ENCODE measurements around the gene FSIP1.

FSIP1 gene

GRCh38 chr15:39591141-39591895 is 191.3 kb downstream of the FSIP1 start:
- DNase-seq, result peak; percentile 14

DNA sequence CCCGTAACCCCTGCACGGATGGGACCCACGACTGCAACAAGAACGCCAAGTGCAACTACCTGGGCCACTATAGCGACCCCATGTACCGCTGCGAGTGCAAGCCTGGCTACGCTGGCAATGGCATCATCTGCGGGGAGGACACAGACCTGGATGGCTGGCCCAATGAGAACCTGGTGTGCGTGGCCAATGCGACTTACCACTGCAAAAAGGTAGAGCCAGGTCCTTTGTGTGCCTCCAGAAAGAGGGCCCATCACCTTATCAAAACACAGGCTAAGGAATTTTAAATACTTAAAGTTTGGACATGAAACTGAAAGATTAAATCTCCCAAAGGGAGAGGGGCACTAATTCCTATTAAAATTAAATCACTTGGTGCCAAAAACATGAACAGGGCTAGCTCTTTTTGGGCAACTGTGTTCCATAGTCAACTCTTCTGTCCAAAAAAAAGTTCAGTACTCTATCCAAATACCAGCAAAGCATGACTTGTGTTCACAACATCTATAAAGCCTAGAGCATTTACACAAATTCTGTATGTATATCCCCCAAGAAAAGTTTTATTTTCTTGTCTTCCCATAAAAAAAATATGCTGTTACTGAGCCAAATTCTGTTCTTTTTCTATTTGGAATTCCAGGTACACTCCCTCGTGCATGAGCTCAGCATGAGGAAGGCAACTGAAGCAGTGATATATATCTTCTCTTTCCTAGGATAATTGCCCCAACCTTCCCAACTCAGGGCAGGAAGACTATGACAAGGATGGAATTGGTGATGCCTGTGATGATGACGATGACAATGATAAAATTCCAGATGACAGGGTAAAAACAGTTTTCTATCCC is 192.6 kb downstream of the FSIP1 start:
- DNase-seq, result peak; percentile 14

- DNase-seq, result peak; percentile 12
Measured at GRCh38 chr15:39589193-39589814, 193.3 kb downstream of the FSIP1 start.

DNA sequence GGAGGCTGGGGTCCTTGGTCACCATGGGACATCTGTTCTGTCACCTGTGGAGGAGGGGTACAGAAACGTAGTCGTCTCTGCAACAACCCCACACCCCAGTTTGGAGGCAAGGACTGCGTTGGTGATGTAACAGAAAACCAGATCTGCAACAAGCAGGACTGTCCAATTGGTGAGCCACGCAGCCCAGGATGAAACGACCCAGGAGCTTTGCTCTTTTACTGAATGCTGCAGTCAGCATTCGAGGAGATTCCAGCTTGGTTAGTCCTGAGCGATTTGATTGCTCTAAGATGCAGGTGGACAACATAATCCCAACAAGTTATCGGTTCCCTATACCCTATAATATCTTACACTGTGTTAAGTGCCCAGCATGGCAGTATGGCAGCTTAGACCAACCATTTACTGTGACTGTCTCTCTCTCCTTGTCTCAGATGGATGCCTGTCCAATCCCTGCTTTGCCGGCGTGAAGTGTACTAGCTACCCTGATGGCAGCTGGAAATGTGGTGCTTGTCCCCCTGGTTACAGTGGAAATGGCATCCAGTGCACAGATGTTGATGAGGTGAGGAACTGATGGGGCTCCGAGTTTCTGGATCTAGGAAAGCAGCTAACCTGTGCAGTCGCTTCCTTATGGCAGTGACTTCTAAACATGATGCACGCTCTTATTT is 194.0 kb downstream of the FSIP1 start:
- DNase-seq, result peak; percentile 25

DNA sequence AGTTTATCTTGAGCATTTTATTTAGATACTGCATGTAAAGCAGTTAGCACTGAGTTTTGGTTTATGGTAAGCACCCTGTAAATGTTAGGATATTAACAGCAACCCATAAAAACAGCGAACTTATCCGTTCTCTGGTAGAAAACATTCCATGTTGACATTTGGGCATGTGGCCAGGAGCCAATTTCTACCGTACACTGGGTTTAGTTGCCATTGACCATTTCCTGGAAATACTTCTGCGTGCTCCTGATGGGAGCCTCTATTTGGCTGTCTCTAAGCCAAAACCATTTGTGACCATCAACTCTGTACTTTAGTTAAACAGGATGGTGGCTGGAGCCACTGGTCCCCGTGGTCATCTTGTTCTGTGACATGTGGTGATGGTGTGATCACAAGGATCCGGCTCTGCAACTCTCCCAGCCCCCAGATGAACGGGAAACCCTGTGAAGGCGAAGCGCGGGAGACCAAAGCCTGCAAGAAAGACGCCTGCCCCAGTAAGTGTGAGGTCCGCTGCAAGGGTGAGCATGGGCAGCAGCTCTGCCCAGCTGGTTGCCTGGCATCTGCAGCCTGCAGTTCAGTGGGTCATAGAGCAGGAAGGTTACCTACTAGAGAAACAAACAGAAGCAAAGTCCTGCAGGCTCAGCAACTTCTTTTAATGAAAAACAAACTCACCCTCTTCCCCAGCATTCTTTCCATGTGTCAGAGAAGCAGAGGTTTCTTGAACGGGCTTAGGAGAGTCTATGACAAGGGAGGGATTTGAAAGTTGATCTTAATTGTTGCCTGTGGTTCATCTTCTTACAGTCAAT is 194.7 kb downstream of the FSIP1 start:
- DNase-seq, result peak; percentile 25

DNA sequence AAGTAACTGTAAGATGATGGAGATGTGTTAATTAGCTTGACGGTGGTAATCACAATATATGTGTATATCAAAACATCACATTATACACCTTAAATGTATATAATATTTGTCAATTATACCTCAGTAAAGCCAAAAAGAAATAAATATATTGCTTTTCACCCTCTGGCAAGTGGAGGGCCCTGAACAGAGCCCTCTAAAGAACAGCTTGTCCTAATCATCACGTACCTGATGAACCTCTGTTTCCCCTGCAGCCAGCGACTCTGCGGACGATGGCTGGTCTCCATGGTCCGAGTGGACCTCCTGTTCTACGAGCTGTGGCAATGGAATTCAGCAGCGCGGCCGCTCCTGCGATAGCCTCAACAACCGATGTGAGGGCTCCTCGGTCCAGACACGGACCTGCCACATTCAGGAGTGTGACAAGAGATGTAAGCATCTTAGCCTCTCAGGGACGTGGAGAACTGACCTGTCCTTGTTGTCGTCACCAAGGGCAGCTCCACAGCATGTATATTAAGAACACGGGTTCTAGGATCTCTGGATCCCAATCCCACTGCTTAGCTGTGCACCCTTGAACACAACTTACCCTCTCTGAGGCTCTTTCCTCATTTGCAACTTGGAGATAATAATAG is 195.4 kb downstream of the FSIP1 start:
- DNase-seq, result peak; percentile 16

GRCh38 chr15:39586387-39587095 is 196.1 kb downstream of the FSIP1 start:
- peak; percentile 85 for DNase-seq

DNA sequence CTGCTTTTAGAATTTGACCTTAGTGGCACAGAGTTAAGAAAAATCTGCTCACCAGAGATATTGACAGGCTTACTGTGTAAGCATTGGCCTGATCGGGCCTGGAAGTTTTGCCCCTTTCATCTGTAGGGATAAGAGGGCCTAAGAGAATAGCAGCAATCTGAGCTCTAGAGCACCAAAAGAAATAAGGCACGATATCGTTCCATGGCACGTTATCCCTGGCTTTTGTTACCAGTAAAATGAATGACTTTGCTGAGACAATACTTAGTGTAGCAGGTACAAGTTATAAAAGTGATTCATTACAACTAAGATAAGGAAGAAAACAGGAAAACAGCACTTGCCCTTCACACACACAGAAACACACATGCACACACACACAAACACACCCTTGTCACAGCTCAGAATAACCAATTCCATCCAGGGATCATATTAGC is 196.8 kb downstream of the FSIP1 start:
- DNase-seq, result peak; percentile 19

DNA sequence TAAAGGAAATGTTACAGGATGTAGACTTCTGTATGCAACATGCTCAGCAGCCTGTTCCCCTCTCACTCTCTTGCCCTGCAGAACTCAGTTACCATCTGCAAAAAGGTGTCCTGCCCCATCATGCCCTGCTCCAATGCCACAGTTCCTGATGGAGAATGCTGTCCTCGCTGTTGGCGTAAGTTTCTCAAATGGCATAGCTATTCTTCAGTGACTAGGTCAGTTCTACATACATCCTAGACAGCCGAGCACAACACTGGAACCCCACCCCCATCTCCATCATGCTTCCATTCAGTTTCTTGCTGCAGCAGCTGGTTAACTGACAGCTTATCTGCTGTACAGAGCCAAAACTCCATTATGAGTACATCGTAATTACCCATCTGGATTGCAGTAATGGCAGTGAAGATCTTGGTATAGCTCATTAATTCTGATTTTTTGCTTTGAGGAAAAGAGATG is 197.2 kb downstream of the FSIP1 start:
- no peak for DNase-seq

GRCh38 chr15:39584662-39585388 is 197.8 kb downstream of the FSIP1 start:
- peak; percentile 28 for DNase-seq

DNA sequence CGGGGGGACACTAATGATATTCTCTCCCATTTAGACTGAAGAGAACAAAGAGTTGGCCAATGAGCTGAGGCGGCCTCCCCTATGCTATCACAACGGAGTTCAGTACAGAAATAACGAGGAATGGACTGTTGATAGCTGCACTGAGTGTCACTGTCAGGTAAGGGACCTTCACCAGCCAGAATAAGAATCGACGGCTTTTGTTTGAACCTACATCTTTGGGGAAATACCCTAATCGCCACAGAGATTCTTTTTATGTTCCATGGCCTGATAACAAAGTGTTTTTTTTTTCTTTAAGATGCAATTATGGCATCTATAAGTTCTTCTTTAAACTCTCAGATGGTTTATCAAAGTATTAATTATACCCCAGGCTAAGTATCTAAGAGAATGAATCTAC is 198.4 kb downstream of the FSIP1 start:
- no peak for DNase-seq

DNA sequence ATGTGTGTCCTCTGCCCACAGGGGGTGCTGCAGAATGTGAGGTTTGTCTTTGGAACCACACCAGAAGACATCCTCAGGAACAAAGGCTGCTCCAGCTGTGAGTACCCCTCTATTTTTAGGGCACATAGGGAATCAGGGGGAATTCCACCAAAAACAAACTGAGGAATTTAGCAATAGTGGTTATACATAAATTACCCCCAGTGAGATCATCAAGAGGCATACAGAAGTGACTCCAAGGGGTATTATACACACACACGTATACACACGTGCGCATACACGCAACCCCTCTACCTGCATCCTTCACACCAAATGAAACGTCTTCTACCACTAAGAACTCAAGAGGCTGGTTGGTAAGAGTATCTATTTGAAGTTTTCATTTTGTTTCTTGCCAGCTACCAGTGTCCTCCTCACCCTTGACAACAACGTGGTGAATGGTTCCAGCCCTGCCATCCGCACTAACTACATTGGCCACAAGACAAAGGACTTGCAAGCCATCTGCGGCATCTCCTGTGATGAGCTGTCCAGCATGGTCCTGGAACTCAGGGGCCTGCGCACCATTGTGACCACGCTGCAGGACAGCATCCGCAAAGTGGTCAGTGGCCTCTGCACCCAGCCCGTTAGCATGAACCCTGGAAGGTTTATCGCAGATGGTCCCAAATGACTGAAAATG is 198.9 kb downstream of the FSIP1 start:
- DNase-seq, result peak; percentile 72

- DNase-seq, result no peak
Measured at GRCh38 chr15:39582977-39583595, 199.6 kb downstream of the FSIP1 start.

GRCh38 chr15:39582286-39582976 is 200.2 kb downstream of the FSIP1 start:
- DNase-seq, result peak; percentile 63

DNA sequence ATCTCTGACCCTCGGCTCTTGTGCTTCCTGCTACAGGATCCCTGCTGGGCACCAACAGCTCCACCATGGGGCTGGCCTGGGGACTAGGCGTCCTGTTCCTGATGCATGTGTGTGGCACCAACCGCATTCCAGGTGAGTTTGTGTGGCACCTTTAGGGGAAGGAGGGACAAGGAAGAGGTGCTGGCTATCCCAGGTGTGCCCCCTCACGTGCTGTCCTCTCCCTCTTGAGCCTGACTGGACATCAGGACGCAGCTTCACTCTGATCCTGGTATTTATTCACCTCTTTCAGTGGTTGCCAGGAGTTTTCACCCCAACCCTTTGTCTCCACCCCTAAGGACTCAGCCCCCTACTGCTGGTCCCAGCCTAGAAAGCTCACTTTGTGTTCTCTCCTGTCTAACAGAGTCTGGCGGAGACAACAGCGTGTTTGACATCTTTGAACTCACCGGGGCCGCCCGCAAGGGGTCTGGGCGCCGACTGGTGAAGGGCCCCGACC is 200.8 kb downstream of the FSIP1 start:
- peak; percentile 65 for DNase-seq

DNA sequence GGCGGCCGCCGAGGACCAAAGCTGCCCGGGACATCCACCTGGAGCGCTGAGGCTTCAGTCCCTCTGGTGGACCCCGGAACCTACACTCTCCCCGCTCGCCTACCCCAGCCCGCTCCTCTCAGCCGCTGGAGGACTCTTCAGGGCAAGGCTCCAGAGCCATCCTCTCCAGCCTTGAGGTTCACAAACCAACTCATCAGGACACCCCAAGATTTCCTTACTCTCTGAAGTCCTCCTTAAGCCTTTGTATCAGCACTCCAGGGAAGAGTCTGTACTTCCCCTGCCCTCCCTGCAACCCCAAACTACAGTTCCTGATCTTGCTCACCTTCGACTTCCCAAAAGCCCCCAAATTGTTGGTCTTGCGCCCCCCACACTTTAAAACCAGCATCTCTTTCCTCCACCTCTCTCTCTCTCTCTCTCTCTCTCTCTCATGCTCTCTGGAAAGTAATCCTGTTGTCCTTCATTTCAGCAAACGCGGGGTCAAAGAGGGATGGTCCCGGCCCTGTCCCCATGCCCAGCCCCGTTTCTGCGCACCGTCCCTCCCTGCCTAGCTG is 201.3 kb downstream of the FSIP1 start:
- DNase-seq, result no peak

- peak; percentile 98 for DNase-seq
Measured at GRCh38 chr15:39580485-39581241, 202.0 kb downstream of the FSIP1 start, which contains the start of gene THBS1. Gene THBS1 (plus strand): TSS chr15:39581079. CDS start chr15:39581858, 779 bp downstream.

Data from EL (cell line).